IMR-90 (cell line): ENCODE results near the gene MORF4L1. TPM values are rescaled to one million over a fixed set of nuclear protein-coding genes. Genes with fewer than 3 reads are reported as not detected.

ENCODE experiments used
- ATAC-seq: fragments of 200-7000 bp; cut with Tn5 transposase; 2 replicates; pipeline ENCODE4 v1.9.1; 2020; ENCODE audit warnings: low read depth, mild to moderate bottlenecking, moderate library complexity
- BruUV-seq: library from RNA; stranded (reverse); fragments of 400-500 nt; replicated peaks from 2 replicates; lab custom pipeline; 2021; lab: Mats Ljungman, UMichigan
- CTCF ChIA-PET: fragments of 300-600 bp; formaldehyde crosslinking; extraction: SDS; loops from one replicate; lab custom pipeline; 2021; ENCODE audit warnings: antibody characterized with exemption; lab: Yijun Ruan, JAX
- POLR2A ChIA-PET: fragments of 300-600 bp; sonication (Branson Sonifier 250); formaldehyde crosslinking; loops from one replicate; lab custom pipeline; 2022; ENCODE audit warnings: antibody characterized with exemption; ENCODE audit not compliant: unreplicated experiment; lab: Charles Lee
- DNase-seq: peaks from one replicate; pipeline ENCODE4 v3.0.0; 2013
- H2AFZ ChIP-seq: replicated peaks from 2 replicates; pipeline ENCODE3; 2013; ENCODE audit warnings: low read length, mild to moderate bottlenecking; ENCODE audit not compliant: poor library complexity
- H2AK5ac ChIP-seq: 2 replicates; pipeline ENCODE4 v1.6.1; 2013; ENCODE audit warnings: low read depth, low read length, inconsistent platforms
- H2AK9ac ChIP-seq: replicated peaks from 2 replicates; pipeline ENCODE3; 2013; ENCODE audit warnings: mild to moderate bottlenecking, low read depth, low read length, moderate library complexity; ENCODE audit not compliant: poor library complexity
- H2BK120ac ChIP-seq: 2 replicates; pipeline ENCODE4 v1.6.1; 2013; ENCODE audit warnings: low read depth, low read length, inconsistent platforms
- H2BK15ac ChIP-seq: 3 replicates; pipeline ENCODE4 v1.6.1; 2013; ENCODE audit warnings: low read depth, low read length, inconsistent platforms
- H2BK20ac ChIP-seq: 2 replicates; pipeline ENCODE4 v1.6.1; 2013; ENCODE audit warnings: low read depth, mild to moderate bottlenecking, inconsistent platforms, low read length, moderate library complexity
- H2BK5ac ChIP-seq: 2 replicates; pipeline ENCODE4 v1.6.1; 2013; ENCODE audit warnings: mild to moderate bottlenecking, low read depth, low read length, inconsistent platforms; ENCODE audit not compliant: poor library complexity, severe bottlenecking
- H3K14ac ChIP-seq: replicated peaks from 2 replicates; pipeline ENCODE4 v1.6.1; 2013; ENCODE audit warnings: low read depth, low read length, inconsistent platforms
- H3K18ac ChIP-seq: 2 replicates; pipeline ENCODE4 v1.6.1; 2013; ENCODE audit warnings: low read depth, low read length, control low read depth
- H3K23ac ChIP-seq: 2 replicates; pipeline ENCODE4 v1.6.1; 2013; ENCODE audit warnings: low read depth, low read length, inconsistent platforms
- H3K27ac ChIP-seq: 2 replicates; pipeline ENCODE4 v1.5.1; 2013; ENCODE audit warnings: mild to moderate bottlenecking, control low read depth, low read length; ENCODE audit not compliant: insufficient read depth
- H3K27me3 ChIP-seq: 2 replicates; pipeline ENCODE4 v1.6.1; 2013; ENCODE audit warnings: low read length; ENCODE audit not compliant: control insufficient read depth, insufficient read depth
- H3K36me3 ChIP-seq: 2 replicates; pipeline ENCODE4 v1.6.1; 2013; ENCODE audit warnings: low read length, mixed read lengths; ENCODE audit not compliant: control insufficient read depth, insufficient read depth
- H3K4ac ChIP-seq: 2 replicates; pipeline ENCODE4 v1.6.1; 2013; ENCODE audit warnings: low read depth, low read length, inconsistent platforms
- H3K4me1 ChIP-seq: 2 replicates; pipeline ENCODE4 v1.6.1; 2013; ENCODE audit warnings: low read length, mixed read lengths; ENCODE audit not compliant: control insufficient read depth, insufficient read depth
- H3K4me2 ChIP-seq: 2 replicates; pipeline ENCODE4 v1.6.1; 2013; ENCODE audit warnings: low read depth, mild to moderate bottlenecking, control low read depth, low read length, moderate library complexity
- H3K4me3 ChIP-seq: 2 replicates; pipeline ENCODE4 v1.5.1; 2013; ENCODE audit warnings: low read depth, mild to moderate bottlenecking, control low read depth, low read length, moderate library complexity; ENCODE audit not compliant: insufficient read depth
- H3K56ac ChIP-seq: 2 replicates; pipeline ENCODE4 v1.6.1; 2013; ENCODE audit warnings: low read length, inconsistent platforms; ENCODE audit not compliant: insufficient read depth; ENCODE audit errors: extremely low read depth
- H3K79me1 ChIP-seq, 2 experiments: 2 replicates each; pipeline ENCODE4 v1.6.1; 2013; ENCODE audit warnings: low read length in 2 of 2, inconsistent platforms in 1 of 2, low read depth in 1 of 2
- H3K9ac ChIP-seq: 2 replicates; pipeline ENCODE4 v1.6.1; 2013; ENCODE audit warnings: low read depth, low read length, control low read depth
- H3K9me1 ChIP-seq: 2 replicates; pipeline ENCODE4 v1.6.1; 2013; ENCODE audit warnings: low read length, inconsistent platforms; ENCODE audit not compliant: insufficient read depth
- H3K9me3 ChIP-seq: 2 replicates; pipeline ENCODE4 v1.6.1; 2013; ENCODE audit warnings: low read length; ENCODE audit not compliant: control insufficient read depth, insufficient read depth
- H4K20me1 ChIP-seq: 2 replicates; pipeline ENCODE4 v1.6.1; 2013; ENCODE audit warnings: low read length, inconsistent platforms; ENCODE audit not compliant: insufficient read depth
- H4K5ac ChIP-seq: 2 replicates; pipeline ENCODE4 v1.6.1; 2013; ENCODE audit warnings: mild to moderate bottlenecking, low read depth, low read length, control low read depth
- H4K8ac ChIP-seq, 2 experiments: 2 replicates each; pipeline ENCODE4 v1.6.1; 2013; ENCODE audit warnings: low read depth in 2 of 2, low read length in 2 of 2, control low read depth in 1 of 2, inconsistent platforms in 1 of 2
- H4K91ac ChIP-seq: 2 replicates; pipeline ENCODE4 v1.6.1; 2013; ENCODE audit warnings: low read depth, low read length, inconsistent platforms; ENCODE audit not compliant: insufficient read depth
- BHLHE40 ChIP-seq: fragments of 150-350 bp; IDR thresholded peaks from 2 replicates; pipeline ENCODE4 v1.6.1; 2016; ENCODE audit warnings: mild to moderate bottlenecking, low read depth, low read length
- CEBPB ChIP-seq: IDR thresholded peaks from 2 replicates; pipeline ENCODE4 v1.6.1; 2012; ENCODE audit warnings: low read depth, low read length, improper control_type of control experiment
- FOS ChIP-seq: fragments of 150-350 bp; IDR thresholded peaks from 2 replicates; pipeline ENCODE4 v1.6.1; 2016; ENCODE audit warnings: low read depth, low read length
- POLR2A ChIP-seq: IDR thresholded peaks from 2 replicates; pipeline ENCODE4 v1.6.1; 2012; ENCODE audit warnings: mild to moderate bottlenecking, low read depth, low read length
- USF2 ChIP-seq: fragments of 150-350 bp; IDR thresholded peaks from 2 replicates; pipeline ENCODE4 v1.6.1; 2017; ENCODE audit warnings: mild to moderate bottlenecking, antibody characterized with exemption, low read length, low read depth
- WGBS, 2 experiments: methylation state at CpG; one replicate each; pipeline versions ENCODE4 v1.1.5 to v1.1.7; 2013; ENCODE audit warnings: missing lambda C conversion rate in 2 of 2; ENCODE audit not compliant: insufficient read length in 1 of 2; ENCODE audit errors: extremely low coverage in 2 of 2; 5-methylcytosine and 5-hydroxymethylcytosine counted together
- dilution Hi-C: fragments of 300-500 bp; cut with HindIII; formaldehyde crosslinking; loops from one replicate; pipeline ENCODE4 v1.14.3; 2018; ENCODE audit warnings: low sequenced_read_pairs; ENCODE audit not compliant: unreplicated experiment
- in situ Hi-C: fragments of 300-500 bp; cut with MboI; formaldehyde crosslinking; loops from 3 replicates; pipeline ENCODE4 v1.14.3; 2019; ENCODE audit warnings: low sequenced_read_pairs, inconsistent platforms, mixed read lengths
- intact Hi-C: fragments of 100-400 bp; cut with micrococcal nuclease; formaldehyde crosslinking; loops from 2 replicates; pipeline ENCODE4 v1.10.0; 2022
- polyA plus RNA-seq, 3 experiments: library from polyadenylated mRNA; depleted of rRNA; stranded (reverse); fragments of >200 nt; gene quantifications; 2 replicates each; pipeline ENCODE4 v1.2.3, GENCODE V29; 2012; ENCODE audit warnings: low replicate concordance in 1 of 3
- total RNA-seq: library from RNA; depleted of rRNA; stranded (reverse); fragments of >200 nt; gene quantifications from 2 replicates; pipeline ENCODE4 v1.2.3, GENCODE V29; 2012

MORF4L1 gene
- total and polyA plus RNA-seq, 2 of the 4 experiments (the other 2 are of a cell fraction): 217 to 392 TPM

- H3K4me3 ChIP-seq: no peak overlapping the region
- H3K27me3 ChIP-seq: no peaks in the 10 kb centered on the region
- ChIA-PET POLR2A (no interaction called here), CTCF (no interaction called here)
- peak overlapping the region; percentile 73; the same call in 1 of the 2 replicates for H2BK120ac ChIP-seq
- H3K27ac ChIP-seq: no peak overlapping the region
- no peak overlapping the region for H3K56ac ChIP-seq
- H3K18ac ChIP-seq: no peak overlapping the region
- H2BK5ac ChIP-seq: peak overlapping the region; percentile 74
- H3K4me2 ChIP-seq: no peak overlapping the region
- peaks cover 13% of the 10 kb centered on the region for H3K9me1 ChIP-seq
- WGBS, 2 experiments: no CpG with 5 or more reads among the region's 4 CpGs
- H4K8ac ChIP-seq: no peak overlapping the region
- no peaks in the 10 kb centered on the region for H3K9me3 ChIP-seq
- no peak overlapping the region for H2BK15ac ChIP-seq
- H3K4ac ChIP-seq: no peak overlapping the region
- H3K79me1 ChIP-seq: 0 out of 4 replicates have a peak, but pooled peaks cover 0 to 6% of the 10 kb centered on the region in 2 experiments
- H4K91ac ChIP-seq: no peak overlapping the region
- no peak overlapping the region for H2AK5ac ChIP-seq
- ATAC-seq (peak; percentile 10), DNase-seq (peak; percentile 78)
- H2AFZ ChIP-seq: no peak overlapping the region
- intact Hi-C loops: no loop called here
- H3K4me1 ChIP-seq: peaks cover 13% of the 10 kb centered on the region
- no peak overlapping the region for H3K23ac ChIP-seq
- in situ Hi-C loops: no loop called here
- no peaks in the 10 kb centered on the region for H3K36me3 ChIP-seq
- no peak overlapping the region for H2BK20ac ChIP-seq
- H3K14ac ChIP-seq: no peak overlapping the region
- H4K20me1 ChIP-seq: no peaks in the 10 kb centered on the region
- dilution Hi-C loops: no loop called here
- H4K5ac ChIP-seq: no peak overlapping the region
- H3K9ac ChIP-seq: no peak overlapping the region
- TF ChIP-seq CEBPB (0 out of 2 replicates have a peak, but pooled peaks have one; percentile 39), BHLHE40 (peak; percentile 71), FOS (no peak), POLR2A (no peak), USF2 (no peak)
- no TSS peak for BruUV-seq
- no peak overlapping the region for H2AK9ac ChIP-seq
These were observed 16.9 kb upstream of the MORF4L1 start for GRCh38 chr15:78855746-78856145.
